Mesenchymal stem cell (in vitro differentiated cells and primary cell): ENCODE measurements around the gene FRMD7.

Experiments
- DNase-seq: peaks from one replicate; pipeline ENCODE4 v3.0.0-alpha.2; 2013
- H2AFZ ChIP-seq: one replicate; pipeline ENCODE4 v1.6.1; 2013; ENCODE audit warnings: low read depth, mild to moderate bottlenecking, control low read depth, inconsistent platforms, low read length, moderate library complexity
- H2AK5ac ChIP-seq: 2 replicates; pipeline ENCODE4 v1.6.1; 2013; ENCODE audit warnings: low read length, moderate library complexity, mild to moderate bottlenecking, inconsistent platforms; ENCODE audit not compliant: severe bottlenecking
- H2BK120ac ChIP-seq: one replicate; pipeline ENCODE4 v1.6.1; 2013; ENCODE audit warnings: low read depth, mild to moderate bottlenecking, inconsistent platforms, low read length, moderate library complexity
- H2BK12ac ChIP-seq, 2 experiments: one replicate each; pipeline ENCODE4 v1.6.1; 2013; ENCODE audit warnings: inconsistent platforms in 2 of 2, low read length in 2 of 2, mild to moderate bottlenecking in 2 of 2, moderate library complexity in 2 of 2, control low read depth in 1 of 2
- H2BK15ac ChIP-seq: one replicate; pipeline ENCODE4 v1.6.1; 2013; ENCODE audit warnings: mild to moderate bottlenecking, low read depth, inconsistent platforms; ENCODE audit not compliant: poor library complexity, severe bottlenecking
- H2BK5ac ChIP-seq: 2 replicates; pipeline ENCODE4 v1.6.1; 2013; ENCODE audit warnings: low read depth, mild to moderate bottlenecking, low read length, control low read depth, inconsistent platforms; ENCODE audit not compliant: poor library complexity, severe bottlenecking
- H3K14ac ChIP-seq, 2 experiments: one replicate each; pipeline ENCODE4 v1.6.1; 2013; ENCODE audit warnings: inconsistent platforms in 2 of 2, low read length in 2 of 2, control low read depth in 1 of 2, mild to moderate bottlenecking in 1 of 2, moderate library complexity in 1 of 2
- H3K18ac ChIP-seq, 2 experiments: one replicate each; pipeline ENCODE4 v1.6.1; 2013; ENCODE audit warnings: inconsistent platforms in 2 of 2, low read length in 2 of 2, control low read depth in 1 of 2, low read depth in 1 of 2, mild to moderate bottlenecking in 1 of 2
- H3K23ac ChIP-seq, 2 experiments: one replicate each; pipeline ENCODE4 v1.6.1; 2013; ENCODE audit warnings: inconsistent platforms in 2 of 2, low read length in 2 of 2, mild to moderate bottlenecking in 2 of 2, moderate library complexity in 2 of 2, control low read depth in 1 of 2
- H3K27ac ChIP-seq: 2 replicates; pipeline ENCODE4 v1.5.1; 2013; ENCODE audit warnings: mild to moderate bottlenecking, moderate library complexity, low read length, control low read depth, inconsistent platforms; ENCODE audit not compliant: poor library complexity, severe bottlenecking
- H3K27me3 ChIP-seq, 2 experiments: 2 replicates each; pipeline versions ENCODE4 v1.6.1 to v1.7.0; 2013; ENCODE audit warnings: low read length in 2 of 2, mild to moderate bottlenecking in 2 of 2, moderate library complexity in 2 of 2, control low read depth in 1 of 2, inconsistent platforms in 1 of 2; ENCODE audit not compliant: control insufficient read depth in 1 of 2, insufficient read depth in 1 of 2
- H3K36me3 ChIP-seq, 2 experiments: 2 replicates each; pipeline versions ENCODE4 v1.6.1 to v1.7.0; 2013; ENCODE audit warnings: low read length in 2 of 2, control low read depth in 1 of 2, inconsistent platforms in 1 of 2, low read depth in 1 of 2, mild to moderate bottlenecking in 1 of 2; ENCODE audit not compliant: insufficient read depth in 2 of 2, control insufficient read depth in 1 of 2
- H3K4ac ChIP-seq, 2 experiments: one replicate each; pipeline ENCODE4 v1.6.1; 2013; ENCODE audit warnings: inconsistent platforms in 2 of 2, low read length in 2 of 2, mild to moderate bottlenecking in 2 of 2, moderate library complexity in 2 of 2, control low read depth in 1 of 2, low read depth in 1 of 2
- H3K4me1 ChIP-seq: 2 replicates; pipeline ENCODE4 v1.6.1; 2013; ENCODE audit warnings: low read depth, low read length, control low read depth; ENCODE audit not compliant: control insufficient read depth, insufficient read depth
- H3K4me2 ChIP-seq: 2 replicates; pipeline ENCODE4 v1.6.1; 2013; ENCODE audit warnings: low read length, mild to moderate bottlenecking, inconsistent platforms; ENCODE audit not compliant: poor library complexity, severe bottlenecking
- H3K4me3 ChIP-seq, 2 experiments: 2 replicates each; pipeline versions ENCODE4 v1.5.1 to v1.7.0; 2013; ENCODE audit warnings: low read length in 2 of 2, mild to moderate bottlenecking in 2 of 2, control low read depth in 1 of 2, low read depth in 1 of 2; ENCODE audit not compliant: insufficient read depth in 1 of 2
- H3K79me1 ChIP-seq: replicated peaks from 2 replicates; pipeline ENCODE4 v1.6.1; 2013; ENCODE audit warnings: mild to moderate bottlenecking, control low read depth, low read length, inconsistent platforms; ENCODE audit not compliant: poor library complexity, severe bottlenecking
- H3K9ac ChIP-seq: 2 replicates; pipeline ENCODE4 v1.7.0; 2013; ENCODE audit warnings: mild to moderate bottlenecking, low read length, moderate library complexity
- H3K9me3 ChIP-seq: 2 replicates; pipeline ENCODE4 v1.7.0; 2013; ENCODE audit warnings: mild to moderate bottlenecking, low read length; ENCODE audit not compliant: control insufficient read depth
- H4K8ac ChIP-seq: one replicate; pipeline ENCODE4 v1.6.1; 2013; ENCODE audit warnings: inconsistent platforms, mild to moderate bottlenecking, low read length, moderate library complexity
- H4K91ac ChIP-seq: one replicate; pipeline ENCODE4 v1.6.1; 2013; ENCODE audit warnings: mild to moderate bottlenecking, low read length, inconsistent platforms
- WGBS: methylation state at CpG from one replicate; pipeline ENCODE4 v1.1.7; 2013; ENCODE audit warnings: mixed read lengths; 5-methylcytosine and 5-hydroxymethylcytosine counted together

FRMD7 gene

GRCh38 chrX:132031867-132032266 lies 96.0 kb downstream of the FRMD7 start:
- Histone ChIP-seq H2AFZ (no peak overlapping the region), H3K23ac (no peak overlapping the region), H4K91ac (no peak overlapping the region), H3K4me1 (no peaks in the 10 kb centered on the region), H3K79me1 (no peaks in the 10 kb centered on the region), H3K27me3 (peaks cover 0 to 10% of the 10 kb centered on the region in 2 experiments), H3K27ac (no peak overlapping the region), H3K36me3 (no peaks in the 10 kb centered on the region), H2AK5ac (no peak overlapping the region), H2BK120ac (no peak overlapping the region), H2BK5ac (no peak overlapping the region), H3K4ac (no peak overlapping the region), H3K9me3 (no peaks in the 10 kb centered on the region), H3K4me2 (no peak overlapping the region), H3K14ac (no peak overlapping the region), H3K18ac (no peak overlapping the region), H4K8ac (no peak overlapping the region), H2BK15ac (no peak overlapping the region), H3K4me3 (no peak overlapping the region), H3K9ac (no peak overlapping the region), H2BK12ac (no peak overlapping the region)
- 96% methylated on average over 3 of the region's 4 CpGs for WGBS
- no peak for DNase-seq

- Histone ChIP-seq H3K4me1 (no peaks in the 10 kb centered on the region), H2AK5ac (no peak overlapping the region), H2BK5ac (no peak overlapping the region), H4K8ac (no peak overlapping the region), H4K91ac (no peak overlapping the region), H2BK120ac (no peak overlapping the region), H3K36me3 (no peaks in the 10 kb centered on the region), H3K23ac (no peak overlapping the region), H3K79me1 (no peaks in the 10 kb centered on the region), H3K27ac (no peak overlapping the region), H3K14ac (no peak overlapping the region), H2BK12ac (no peak overlapping the region), H3K4me3 (no peak overlapping the region), H3K27me3 (peaks cover 0 to 20% of the 10 kb centered on the region in 2 experiments), H3K4me2 (no peak overlapping the region), H2BK15ac (no peak overlapping the region), H3K4ac (no peak overlapping the region), H3K9ac (no peak overlapping the region), H3K18ac (no peak overlapping the region), H2AFZ (no peak overlapping the region), H3K9me3 (no peaks in the 10 kb centered on the region)
- no peak for DNase-seq
Observed at GRCh38 chrX:132030264-132030663, 97.6 kb downstream of the FRMD7 start.
